ENCODE results near the gene APOM.

APOM gene

GRCh38 chr6:31686483-31686882, 30.8 kb downstream of the APOM start:
- no peak for DNase-seq

GRCh38 chr6:31687321-31687720, 31.6 kb downstream of the APOM start:
- no peak for DNase-seq

- DNase-seq, result no peak
Measured at GRCh38 chr6:31687860-31688693, 32.4 kb downstream of the APOM start.

- no peak for DNase-seq
Measured at GRCh38 chr6:31689249-31690110, 33.8 kb downstream of the APOM start.

GRCh38 chr6:31690231-31691077, 34.8 kb downstream of the APOM start:
- no peak for DNase-seq

GRCh38 chr6:31691078-31691463, 35.4 kb downstream of the APOM start:
- DNase-seq, result no peak

GRCh38 chr6:31691564-31692108, 35.9 kb downstream of the APOM start:
- no peak for DNase-seq

GRCh38 chr6:31692353-31692752, 36.7 kb downstream of the APOM start:
- no peak for DNase-seq

- no peak for DNase-seq
Measured at GRCh38 chr6:31692886-31693285, 37.2 kb downstream of the APOM start.

- DNase-seq, result no peak
Measured at GRCh38 chr6:31693535-31693934, 37.8 kb downstream of the APOM start.

- DNase-seq, result no peak
Measured at GRCh38 chr6:31697555-31697954, 41.9 kb downstream of the APOM start.

- DNase-seq, result no peak
Measured at GRCh38 chr6:31700740-31701401, 45.2 kb downstream of the APOM start.

GRCh38 chr6:31701666-31702404, 46.1 kb downstream of the APOM start:
- peak; percentile 25 for DNase-seq

- no peak for DNase-seq
Measured at GRCh38 chr6:31702405-31702818, 46.7 kb downstream of the APOM start.

GRCh38 chr6:31702819-31703716, 47.4 kb downstream of the APOM start, which contains the start of gene ABHD16A:
Gene ABHD16A (minus strand): TSS chr6:31703324. CDS start chr6:31703281, 43 bp downstream.
- DNase-seq, result peak; percentile 95

- no peak for DNase-seq
Measured at GRCh38 chr6:31705931-31706330, 50.2 kb downstream of the APOM start.

- no peak for DNase-seq
Measured at GRCh38 chr6:31706599-31706998, 50.9 kb downstream of the APOM start, which contains the start of gene LY6G6F. Gene LY6G6F (plus strand): TSS chr6:31706866. CDS start chr6:31706907, 41 bp downstream.

- no peak for DNase-seq
Measured at GRCh38 chr6:31707701-31708100, 52.0 kb downstream of the APOM start.

All from NCI-H774 (cell line).